T-helper 9 cell (primary cell): ENCODE data around the gene RIMBP2.

ENCODE experiments used
- DNase-seq: peaks from one replicate; pipeline ENCODE4 v3.0.0-alpha.2; 2020

RIMBP2 gene

DNA sequence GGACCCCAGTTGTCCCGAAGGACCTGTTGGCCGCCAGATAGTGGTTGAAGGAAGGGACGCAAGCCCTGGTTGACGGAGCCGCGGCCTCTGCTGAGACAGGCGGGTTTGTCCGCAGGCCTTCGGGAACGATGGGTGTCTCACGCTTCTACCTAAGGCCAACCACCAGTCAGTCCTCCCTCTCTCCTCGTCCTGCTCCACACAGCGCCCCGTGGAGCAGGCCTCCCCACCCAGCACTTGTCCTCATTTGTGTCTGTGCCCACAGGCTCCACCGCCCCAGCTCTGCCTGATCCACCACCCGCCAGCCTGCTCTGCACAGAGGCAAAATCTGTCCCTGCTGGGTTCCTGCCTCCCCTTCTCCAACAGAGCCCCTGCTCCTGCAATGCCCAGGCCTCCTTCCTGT is 41.0 kb downstream of the RIMBP2 start:
- DNase-seq = no peak

DNA sequence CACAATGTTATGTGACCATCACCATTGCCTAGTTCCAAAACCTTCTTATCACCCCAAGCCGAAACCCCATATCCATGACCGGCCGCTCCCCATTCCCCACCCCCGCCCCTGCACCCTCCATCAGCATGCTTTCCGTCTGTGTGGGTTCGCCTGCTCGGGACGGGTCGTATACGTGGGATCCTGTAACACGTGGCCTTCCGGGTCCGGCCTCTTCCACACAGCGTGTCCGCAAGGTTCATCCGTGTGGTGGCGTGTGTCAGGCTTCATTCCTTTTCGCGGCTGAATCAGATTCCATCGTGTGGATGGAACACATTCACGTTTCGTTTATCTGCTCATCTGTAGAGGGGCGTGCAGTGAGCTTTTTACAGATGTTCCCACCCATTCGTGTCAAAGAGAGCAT is 41.4 kb downstream of the RIMBP2 start:
- no peak for DNase-seq

DNA sequence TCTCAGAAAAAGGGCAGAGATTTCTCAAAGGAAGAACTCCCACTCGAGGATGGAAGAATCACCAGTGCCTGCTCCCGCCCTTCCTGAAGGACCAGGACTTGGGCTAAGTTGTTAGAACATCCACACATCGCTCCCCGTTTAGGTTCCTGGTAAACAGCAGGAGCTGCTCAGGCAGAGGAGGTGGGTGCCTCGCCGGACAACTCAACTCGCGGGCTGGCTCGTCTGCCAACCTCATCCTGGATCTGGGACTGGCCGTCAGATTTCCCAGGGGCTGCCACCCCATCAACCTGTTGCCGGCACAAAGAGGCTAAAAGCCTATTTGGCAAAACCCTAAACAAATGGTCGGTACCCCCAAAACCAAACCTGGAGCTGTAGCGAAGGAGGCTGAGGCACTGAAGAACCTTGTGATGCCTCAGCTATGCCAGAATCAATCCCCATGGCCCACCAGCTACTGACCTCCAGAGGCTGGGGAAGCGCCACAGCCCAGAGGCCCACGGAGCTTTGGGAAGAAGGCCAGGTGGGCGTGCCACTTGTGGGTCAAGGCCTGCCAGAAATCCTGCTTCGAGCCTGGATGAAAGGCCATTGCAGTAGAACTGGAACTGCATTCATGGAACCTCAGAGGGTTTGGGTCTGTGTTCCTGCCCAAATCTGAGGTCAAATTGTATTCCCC is 42.9 kb downstream of the RIMBP2 start:
- no peak for DNase-seq

DNA sequence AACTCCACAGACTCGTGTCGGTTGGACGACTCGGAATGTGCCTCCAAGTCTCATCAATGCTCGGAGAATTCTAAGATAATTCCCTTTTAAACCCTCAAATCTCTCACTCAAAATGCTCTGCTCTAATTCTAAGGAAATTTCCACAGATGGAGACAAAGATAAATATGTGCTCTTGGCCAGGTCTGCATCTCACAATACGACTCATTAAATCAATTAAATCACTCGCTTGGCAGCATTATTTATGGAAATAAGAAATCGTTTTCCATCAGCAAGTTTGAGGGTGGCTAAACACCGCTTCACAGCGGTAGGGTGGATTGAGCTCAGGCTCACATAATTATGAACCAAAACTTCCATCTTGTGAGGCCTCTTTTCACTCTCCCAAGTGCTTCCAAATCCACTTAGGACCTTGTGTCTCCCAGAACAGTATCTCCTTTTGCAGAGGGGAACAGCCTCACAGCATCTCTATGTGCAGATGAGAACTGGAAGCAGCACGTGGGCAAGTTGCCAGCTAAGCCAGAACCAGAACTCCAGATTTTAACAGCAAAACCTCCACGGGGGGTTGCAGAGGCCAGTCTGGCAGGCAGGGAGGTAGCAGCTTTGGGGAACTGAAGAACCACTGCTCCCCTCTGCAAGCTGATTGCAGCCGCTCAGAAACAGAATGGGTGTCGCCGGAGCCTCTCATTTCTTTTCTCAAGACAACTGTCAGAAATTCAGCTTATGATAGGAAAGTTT is 43.8 kb downstream of the RIMBP2 start:
- DNase-seq = no peak

DNA sequence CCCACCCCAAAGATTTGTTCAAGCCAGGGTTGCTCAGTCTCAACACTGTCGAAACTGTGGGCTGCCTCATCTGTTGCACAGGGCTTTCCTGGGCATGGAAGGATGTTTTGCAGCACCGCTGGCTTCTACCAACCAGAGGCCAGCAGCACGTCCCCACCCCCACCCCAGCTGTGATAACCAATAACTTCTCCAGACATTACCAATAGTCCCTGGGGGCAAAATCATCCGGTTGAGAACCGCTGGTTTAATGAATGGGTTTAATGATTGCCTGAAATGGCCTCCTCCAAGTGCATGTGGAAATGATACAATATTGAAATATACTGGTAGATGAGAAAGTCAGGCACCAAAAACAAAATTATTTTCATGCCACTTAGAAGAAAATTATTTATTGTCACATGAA is 44.5 kb downstream of the RIMBP2 start:
- no peak for DNase-seq

DNA sequence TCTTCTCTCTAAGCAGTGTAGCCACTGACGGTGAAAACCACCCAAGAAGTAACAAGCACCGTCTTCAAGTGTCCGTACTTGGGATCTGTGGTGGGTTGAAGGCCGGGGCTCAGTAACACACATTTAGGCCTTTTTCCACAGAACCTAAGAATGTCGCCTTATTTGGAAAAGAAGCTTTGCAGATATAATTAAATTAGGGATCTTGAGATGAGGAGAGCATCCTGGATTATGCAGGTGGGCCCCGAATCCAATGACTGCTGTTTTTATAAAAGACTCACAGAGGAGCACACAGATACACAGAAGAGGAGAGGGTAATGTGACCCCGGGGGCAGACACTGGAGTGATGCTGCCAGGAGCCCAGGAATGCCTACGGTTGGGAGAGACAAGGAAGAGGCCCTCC is 46.3 kb downstream of the RIMBP2 start:
- no peak for DNase-seq

DNA sequence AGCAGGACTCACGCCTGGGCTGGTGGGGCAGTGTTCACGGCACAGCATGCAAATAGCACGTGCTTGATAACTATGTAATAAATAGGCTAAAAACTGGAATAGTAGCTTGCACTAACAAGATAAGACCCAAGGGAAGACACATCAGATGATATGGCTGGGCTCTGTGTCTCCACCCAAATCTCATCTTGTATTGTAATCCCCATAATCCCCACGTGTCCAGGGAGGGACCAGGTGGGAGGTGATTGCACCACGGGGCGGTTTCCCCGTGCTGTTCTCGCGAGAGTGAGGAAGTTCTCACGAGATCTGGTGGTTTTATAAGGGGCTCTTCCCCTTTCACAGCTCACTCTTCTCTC is 46.9 kb downstream of the RIMBP2 start:
- DNase-seq = no peak

DNA sequence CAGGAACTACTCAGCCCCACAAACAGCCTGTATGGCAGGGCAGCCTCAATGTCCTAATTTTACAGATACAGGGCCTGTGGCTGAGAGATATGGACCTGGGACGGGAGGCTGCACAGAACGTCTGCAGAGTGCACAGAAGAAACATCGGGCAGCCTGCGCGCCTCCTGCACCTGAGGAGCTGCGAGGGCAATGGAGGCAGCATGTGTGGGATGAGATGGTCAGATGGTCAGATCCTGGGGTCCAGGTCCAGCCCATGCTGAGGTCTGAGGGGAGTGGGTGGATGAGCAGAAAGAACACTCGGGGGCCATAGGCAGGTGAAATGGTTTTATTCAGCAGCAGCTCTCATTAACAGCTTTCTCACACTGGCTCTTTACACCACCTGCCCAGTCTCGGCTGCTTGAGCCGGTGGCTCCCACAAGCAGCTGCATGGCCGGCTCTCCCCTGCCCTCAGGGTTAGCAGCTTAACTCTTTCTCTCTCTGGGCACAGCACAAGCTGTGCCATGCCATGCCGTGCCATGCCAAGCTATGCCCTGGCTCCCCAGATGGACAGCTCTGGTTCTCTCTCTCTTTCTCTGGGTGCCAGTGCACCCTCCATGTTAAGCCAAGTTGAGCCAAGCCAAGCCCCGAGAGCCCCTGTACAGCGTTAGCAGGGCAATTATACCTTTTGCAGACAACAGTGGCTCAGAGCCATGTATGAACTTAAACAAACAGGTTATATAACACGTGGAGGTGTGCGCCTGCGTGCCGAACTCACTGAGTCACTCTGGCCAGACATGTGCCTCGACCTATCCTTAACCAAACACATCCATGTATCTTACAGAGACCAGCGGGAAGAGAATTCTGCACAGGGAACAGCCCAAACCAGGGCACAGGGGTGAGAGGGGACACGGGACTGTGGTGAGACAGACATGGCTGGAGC is 47.6 kb downstream of the RIMBP2 start:
- DNase-seq = no peak

DNA sequence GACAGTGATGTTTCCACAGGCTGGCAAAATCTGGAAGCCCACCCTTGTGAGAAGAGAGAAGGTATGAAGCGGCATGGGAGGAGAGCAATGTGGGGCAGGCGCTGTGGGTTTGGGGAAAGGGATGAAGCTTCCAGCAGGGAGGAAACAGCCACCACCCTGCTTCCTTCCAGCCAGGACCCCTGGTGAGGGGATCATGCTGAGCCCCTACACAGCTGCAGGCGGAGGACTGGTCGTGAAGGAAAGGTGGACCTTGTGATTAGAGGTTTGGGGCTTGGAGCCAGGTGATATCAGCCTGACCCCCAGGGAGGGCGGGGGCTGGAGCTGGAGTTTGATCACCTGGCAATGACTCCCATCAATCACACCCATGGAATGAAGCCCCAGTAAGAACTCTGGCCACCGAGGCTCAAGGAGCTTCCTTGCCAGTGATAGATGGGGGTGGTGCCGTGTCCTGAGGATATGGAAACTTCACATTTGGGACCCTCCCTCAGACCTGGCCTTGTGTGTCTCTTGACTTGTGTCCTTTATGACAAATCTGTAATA is 48.6 kb downstream of the RIMBP2 start:
- no peak for DNase-seq

DNA sequence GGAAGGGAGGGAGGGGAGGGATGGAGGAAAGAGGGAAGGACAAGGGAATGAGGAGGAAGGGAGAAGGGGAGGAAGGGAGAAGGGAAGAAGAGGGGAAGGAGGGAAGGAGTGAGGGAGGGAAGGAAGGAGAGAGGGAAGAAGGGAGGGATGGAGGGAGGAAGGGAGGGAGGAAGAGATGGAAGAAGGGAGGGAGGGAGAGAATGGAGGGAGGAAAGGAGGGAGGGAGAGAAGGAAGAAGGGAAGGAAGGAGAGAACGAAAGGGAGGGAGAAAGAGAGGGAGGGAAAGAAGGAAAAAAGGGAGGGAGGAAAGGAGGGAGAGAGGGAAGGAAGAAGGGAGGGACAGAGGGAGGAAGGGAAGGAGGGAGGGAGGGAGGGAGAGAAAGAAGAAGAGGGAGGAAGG is 49.5 kb downstream of the RIMBP2 start:
- no peak for DNase-seq

DNA sequence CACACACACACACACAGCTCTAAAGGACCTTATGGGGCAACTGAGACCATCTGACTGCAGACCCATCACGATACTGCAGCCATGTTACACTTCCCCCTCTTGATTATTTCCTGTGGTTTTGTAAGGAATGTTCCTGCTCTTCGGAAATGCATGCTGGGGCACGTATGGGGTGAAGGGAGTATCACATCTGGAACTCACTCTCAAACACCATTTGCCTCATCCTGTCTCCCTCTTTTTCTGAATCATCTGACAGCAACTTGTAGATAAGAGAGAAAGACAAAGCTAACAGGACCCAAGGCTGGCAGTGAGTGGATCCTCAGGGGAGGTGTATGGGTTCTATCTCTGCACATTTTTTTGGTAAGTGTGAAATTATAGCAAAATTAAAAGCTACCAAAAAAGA is 50.3 kb downstream of the RIMBP2 start:
- DNase-seq = no peak

DNA sequence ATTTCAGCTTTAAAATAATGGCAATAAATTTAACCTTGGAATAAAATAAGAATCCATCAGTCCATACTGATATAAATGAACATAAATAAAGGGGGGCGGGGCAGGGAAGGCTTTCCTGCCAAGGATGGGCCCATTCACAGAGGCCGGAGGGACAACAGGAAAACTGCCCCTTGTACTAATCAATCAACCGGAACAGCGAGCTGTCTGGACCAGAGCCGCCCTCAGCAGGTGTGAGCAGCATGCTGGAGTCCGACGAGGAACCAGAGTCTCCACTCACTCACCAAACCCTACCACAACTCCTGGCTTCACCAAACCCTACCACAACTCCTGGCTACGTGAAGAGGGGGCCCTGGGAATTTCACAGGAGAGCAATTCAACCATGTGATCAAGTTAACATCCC is 51.3 kb downstream of the RIMBP2 start:
- DNase-seq = no peak

DNA sequence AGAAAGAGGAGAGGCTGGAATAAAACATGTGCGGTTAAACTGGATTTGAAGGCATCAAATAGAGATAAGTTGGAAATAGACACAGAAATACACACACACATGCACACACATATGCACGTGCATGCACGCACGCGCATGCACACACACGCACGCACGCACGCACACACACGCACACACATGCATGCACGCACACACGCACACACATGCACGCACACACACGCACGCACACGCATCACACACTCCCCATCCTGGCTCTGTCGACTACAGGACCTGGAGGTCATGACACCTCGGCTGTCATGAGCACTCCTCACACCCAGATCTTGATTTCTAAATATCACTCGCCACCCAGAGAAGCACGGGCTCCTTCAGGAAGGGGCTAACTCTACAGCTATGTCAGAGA is 51.8 kb downstream of the RIMBP2 start:
- DNase-seq = no peak

DNA sequence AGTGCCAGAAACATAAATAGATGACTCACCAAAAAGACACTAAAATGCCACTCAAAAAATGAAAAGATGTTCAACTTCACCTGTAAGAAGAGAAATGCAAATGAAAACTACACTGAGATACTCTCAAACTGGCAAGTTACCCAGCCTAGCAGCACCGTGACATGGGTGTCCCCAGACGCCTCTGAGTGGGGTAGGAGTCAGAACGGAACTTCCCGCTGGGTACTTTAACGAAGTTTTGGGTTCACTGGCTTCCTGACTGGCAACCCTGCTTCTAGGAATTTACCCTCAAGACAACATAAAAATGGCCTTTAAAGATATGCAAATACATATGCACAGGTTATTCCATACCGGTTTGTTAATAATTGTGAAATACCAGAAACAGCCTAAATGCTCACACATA is 52.6 kb downstream of the RIMBP2 start:
- no peak for DNase-seq

DNA sequence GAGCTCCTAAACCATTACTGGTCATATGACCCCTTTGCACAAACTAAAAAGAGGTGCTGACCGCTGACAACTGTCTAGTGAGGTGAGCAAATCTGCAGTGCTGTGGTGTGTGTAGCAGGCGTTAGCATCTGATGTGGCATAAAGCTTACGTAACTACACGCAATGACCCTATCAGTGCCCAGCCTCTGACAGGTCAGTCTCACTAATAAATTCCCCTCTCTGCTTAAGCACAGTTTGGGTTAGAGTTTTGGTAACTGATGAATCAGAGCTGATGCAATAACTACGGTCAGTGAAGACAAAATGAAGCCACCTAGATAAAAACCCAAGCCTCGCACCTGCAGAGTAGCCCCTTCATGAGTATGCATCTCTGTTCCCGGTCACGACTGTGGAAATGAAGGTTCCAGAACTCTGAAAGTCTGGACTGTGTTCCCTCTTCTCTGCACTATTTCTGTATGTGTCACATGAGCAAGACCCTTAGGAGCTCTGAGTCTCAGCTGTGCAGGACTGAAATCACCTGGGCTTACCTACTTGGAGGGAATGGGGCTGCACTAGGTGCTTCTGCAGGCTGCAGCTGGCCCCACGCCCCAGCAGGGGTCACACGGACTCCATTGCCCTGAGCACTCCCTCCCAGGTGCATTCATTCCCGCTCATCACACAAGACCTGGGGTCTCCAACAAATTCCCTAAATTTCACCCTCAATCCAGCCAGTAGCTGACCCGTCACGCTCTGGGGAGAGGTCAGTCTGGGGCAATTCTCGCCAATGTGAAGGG is 54.4 kb downstream of the RIMBP2 start:
- no peak for DNase-seq

DNA sequence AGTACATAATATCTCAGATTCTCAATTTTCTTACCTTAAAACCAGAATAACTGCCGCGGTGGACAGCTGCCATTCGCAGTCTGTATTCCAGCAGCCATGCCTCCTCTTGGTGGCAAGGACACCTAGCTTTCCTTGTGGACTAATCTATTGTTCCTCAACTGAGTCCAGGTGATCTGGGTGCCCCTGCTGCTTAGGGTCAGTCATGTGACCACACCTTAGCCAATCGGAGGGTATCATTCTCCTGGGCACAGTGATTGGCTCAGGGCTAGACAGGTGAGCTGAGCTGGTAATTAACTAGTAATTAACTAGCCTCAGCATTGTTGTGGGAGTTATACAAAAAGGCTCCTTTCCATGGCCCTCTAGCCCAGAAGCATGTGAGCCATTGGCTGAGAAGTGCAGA is 55.0 kb downstream of the RIMBP2 start:
- no peak for DNase-seq

DNA sequence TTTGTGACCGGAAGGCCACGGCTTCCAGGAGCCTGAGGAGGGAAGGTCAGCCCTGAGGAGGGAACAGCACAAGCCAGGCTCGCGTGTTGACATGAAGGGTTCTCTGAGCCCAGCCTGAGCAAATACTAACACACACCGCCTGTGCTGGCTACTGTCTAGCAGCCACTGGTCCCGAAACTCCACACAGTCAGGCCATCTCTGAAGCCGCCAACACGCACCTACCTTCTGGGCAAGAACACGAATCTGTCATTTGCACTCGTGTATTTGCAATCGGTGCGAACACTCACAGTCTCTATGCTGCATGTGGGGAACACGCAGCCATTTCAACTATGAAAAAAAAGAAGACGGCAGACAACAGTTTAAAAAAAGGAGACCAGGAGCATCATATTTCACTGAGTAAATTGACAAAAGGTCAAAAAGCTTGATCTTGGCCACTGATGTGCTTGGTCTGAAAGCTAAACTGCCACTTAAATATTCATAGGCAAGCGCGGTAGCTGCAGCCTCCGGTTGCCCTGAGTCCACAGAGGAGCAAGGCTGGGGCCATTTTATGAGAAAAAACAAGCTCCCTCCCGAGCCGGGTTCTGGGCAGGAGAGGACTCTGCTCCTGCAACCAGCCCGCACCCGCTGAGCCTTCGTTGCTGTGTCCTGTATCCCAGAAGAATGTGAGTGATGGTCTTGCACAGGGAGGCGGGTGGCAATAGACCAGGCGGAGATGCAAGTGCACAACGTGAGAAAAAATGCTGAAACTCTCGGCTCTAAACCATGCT is 57.8 kb downstream of the RIMBP2 start:
- no peak for DNase-seq

DNA sequence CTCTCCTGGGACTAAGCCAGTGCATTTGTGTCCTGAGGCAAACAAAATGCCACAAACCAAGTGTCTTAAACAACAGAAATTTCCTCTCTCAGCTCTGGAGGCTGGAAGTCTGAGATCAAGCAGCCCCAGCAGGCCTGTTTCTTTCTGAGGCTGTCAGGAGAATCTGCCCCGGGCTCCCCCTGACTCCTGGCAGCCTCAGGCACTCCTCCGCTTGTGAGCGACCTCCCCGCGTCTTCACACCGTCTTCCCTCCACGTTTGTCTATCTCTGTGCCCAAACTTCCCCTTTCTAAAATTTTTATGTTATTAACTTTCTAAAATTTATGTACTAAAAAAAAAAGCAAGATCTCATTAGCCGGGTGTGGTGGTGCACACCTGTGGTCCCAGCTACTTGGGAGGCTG is 59.7 kb downstream of the RIMBP2 start:
- no peak for DNase-seq

DNA sequence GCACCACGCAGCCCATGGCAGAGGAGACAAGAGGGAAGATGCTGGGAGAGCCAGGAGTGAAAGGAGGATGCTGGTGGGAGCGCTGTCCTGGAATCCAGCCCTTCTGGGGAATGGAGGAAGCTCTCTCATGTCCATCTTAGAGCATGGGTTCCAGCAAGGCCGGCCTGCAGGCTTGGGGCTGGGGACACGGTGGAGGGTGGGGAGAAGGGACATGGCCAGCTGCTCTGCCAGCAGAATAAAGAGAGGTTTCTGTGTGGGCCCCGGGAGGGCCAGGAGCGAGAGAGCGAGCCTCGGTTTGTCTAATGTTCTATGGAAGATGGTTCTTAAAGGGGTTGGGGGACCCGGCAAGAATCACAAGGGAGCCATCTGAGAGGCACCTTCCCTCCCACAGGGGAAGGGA is 60.2 kb downstream of the RIMBP2 start:
- no peak for DNase-seq

DNA sequence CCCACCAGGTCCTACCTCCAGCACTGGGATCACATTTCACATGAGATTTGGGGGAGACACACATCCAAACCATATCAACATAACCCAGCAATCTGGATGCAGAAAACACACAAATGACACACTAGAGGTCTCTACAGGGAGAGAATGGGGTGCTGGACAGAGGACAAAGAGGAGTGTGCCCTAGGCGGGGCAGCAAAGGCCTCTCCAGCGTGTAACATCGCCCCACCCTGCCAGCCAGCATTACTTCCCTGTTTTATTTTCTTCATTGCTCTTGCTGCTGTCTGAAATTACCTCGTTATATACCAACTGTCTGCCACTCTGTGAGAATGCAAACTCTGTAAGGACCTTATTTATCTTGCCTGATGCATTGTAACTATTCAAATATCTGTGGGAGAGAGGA is 61.1 kb downstream of the RIMBP2 start:
- no peak for DNase-seq

DNA sequence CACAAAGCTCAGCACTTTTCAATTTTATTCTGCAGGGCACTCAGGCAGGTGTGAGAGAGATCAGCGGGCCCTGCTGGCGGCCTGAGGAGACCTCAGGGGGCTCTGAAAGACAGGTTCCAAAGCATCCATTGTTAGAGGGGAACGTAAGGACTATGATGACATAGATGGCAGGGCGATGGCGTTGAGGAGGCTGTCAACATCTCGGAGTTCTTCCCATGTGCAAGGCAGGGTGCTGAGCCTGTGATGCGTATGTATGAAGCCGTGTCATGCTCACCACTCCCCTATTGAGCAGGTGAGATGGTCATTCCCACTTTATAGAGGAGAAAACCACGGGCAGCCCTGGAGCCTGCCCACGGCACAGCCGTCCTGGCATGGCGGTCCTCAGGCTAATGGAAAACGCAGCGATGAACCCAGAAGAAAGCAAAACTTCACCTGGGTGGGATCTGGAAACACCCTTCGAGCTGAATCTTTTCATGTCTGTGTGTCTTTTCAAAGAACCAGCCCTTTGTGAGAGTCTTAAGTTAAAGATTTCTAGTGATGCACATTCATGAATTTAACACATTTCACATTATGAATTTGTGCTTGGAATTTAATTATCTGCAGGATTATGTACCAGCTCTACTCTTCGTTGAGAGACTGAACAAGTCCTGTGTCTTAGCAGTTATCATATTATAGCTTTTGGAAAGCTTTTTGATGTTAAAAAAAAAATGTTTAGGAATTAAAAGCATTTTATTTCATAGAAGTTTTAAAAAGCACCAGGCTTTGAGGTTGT is 64.7 kb downstream of the RIMBP2 start:
- no peak for DNase-seq
